ENCODE results near the gene HOXA4. TPM values are rescaled to one million over a fixed set of nuclear protein-coding genes. Genes with fewer than 3 reads are reported as not detected.
A peak's percentile ranks its signal among the peaks of the same experiment; 100 is the strongest.

Gene HOXA4
- total RNA-seq, 1 experiment from 2014 or later, result 4.8 TPM

GRCh38 chr7:27176962-27177794 lies 46.6 kb upstream of the HOXA4 start:
- Mint-ChIP-seq H3K4me3 (ENCODE audit: unreplicated experiment) (no peak overlapping the region), H3K9me3 (ENCODE audit: unreplicated experiment) (no peaks in the 10 kb centered on the region), H3K4me1 (ENCODE audit: low read depth, unreplicated experiment) (peaks cover 2% of the 10 kb centered on the region), H3K27ac (ENCODE audit: unreplicated experiment) (no peak overlapping the region), H3K36me3 (ENCODE audit: insufficient read depth, unreplicated experiment) (peaks cover 2% of the 10 kb centered on the region), H3K27me3 (ENCODE audit: insufficient read depth, unreplicated experiment) (no peaks in the 10 kb centered on the region)
- H3K4me1 ChIP-seq, result peaks cover 8% of the 10 kb centered on the region
- no TSS peak for BruUV-seq (replicated peaks)
- CTCF ChIA-PET, result no interaction called here
- DNase-seq, result peak in 1 of 2 experiments; percentile 16
- peaks cover 2% of the 10 kb centered on the region for H3K27me3 ChIP-seq (replicated peaks; ENCODE audit: control insufficient read depth, insufficient read depth, low read length)
- no peak overlapping the region for H3K4me3 ChIP-seq (ENCODE audit: low read depth, low read length)
- intact Hi-C loops (cut with micrococcal nuclease; ENCODE audit: unreplicated experiment), result no loop called here
- no peaks in the 10 kb centered on the region for H3K36me3 ChIP-seq (ENCODE audit: control insufficient read depth, insufficient read depth, low read length)
- no peak for TF ChIP-seq CTCF (IDR thresholded peaks at IDR 0.05; ENCODE audit: insufficient read depth in 1 of 2, low read depth in 1 of 2, low read length in 1 of 2, severe bottlenecking in 1 of 2, unreplicated experiment in 1 of 2)
- no peaks in the 10 kb centered on the region for H3K9me3 ChIP-seq
- POLR2A ChIA-PET, result no interaction called here

GRCh38 chr7:27176524-27176845 lies 45.9 kb upstream of the HOXA4 start:
- H3K4me3 Mint-ChIP-seq (ENCODE audit: unreplicated experiment), result no peak overlapping the region
- Histone ChIP-seq H3K27me3 (replicated peaks; ENCODE audit: control insufficient read depth, insufficient read depth, low read length) (peaks cover 2% of the 10 kb centered on the region), H3K9me3 (no peaks in the 10 kb centered on the region), H3K36me3 (ENCODE audit: control insufficient read depth, insufficient read depth, low read length) (no peaks in the 10 kb centered on the region), H3K4me3 (ENCODE audit: low read depth, low read length) (no peak overlapping the region), H3K4me1 (peaks cover 8% of the 10 kb centered on the region)
- peak in 1 of 2 experiments; percentile 22 for DNase-seq
- POLR2A ChIA-PET, result no interaction called here
- H3K36me3 Mint-ChIP-seq (ENCODE audit: insufficient read depth, unreplicated experiment), result peaks cover 9% of the 10 kb centered on the region
- CTCF ChIA-PET, result no interaction called here
- no peaks in the 10 kb centered on the region for H3K9me3 Mint-ChIP-seq (ENCODE audit: unreplicated experiment)
- H3K4me1 Mint-ChIP-seq (ENCODE audit: low read depth, unreplicated experiment), result peaks cover 9% of the 10 kb centered on the region
- no peaks in the 10 kb centered on the region for H3K27me3 Mint-ChIP-seq (ENCODE audit: insufficient read depth, unreplicated experiment)
- BruUV-seq (replicated peaks), result no TSS peak
- TF ChIP-seq CTCF (IDR thresholded peaks at IDR 0.05; ENCODE audit: insufficient read depth in 1 of 2, low read depth in 1 of 2, low read length in 1 of 2, severe bottlenecking in 1 of 2, unreplicated experiment in 1 of 2), result no peak
- intact Hi-C loops (cut with micrococcal nuclease; ENCODE audit: unreplicated experiment), result no loop called here
- H3K27ac Mint-ChIP-seq (ENCODE audit: unreplicated experiment), result no peak overlapping the region

DNA sequence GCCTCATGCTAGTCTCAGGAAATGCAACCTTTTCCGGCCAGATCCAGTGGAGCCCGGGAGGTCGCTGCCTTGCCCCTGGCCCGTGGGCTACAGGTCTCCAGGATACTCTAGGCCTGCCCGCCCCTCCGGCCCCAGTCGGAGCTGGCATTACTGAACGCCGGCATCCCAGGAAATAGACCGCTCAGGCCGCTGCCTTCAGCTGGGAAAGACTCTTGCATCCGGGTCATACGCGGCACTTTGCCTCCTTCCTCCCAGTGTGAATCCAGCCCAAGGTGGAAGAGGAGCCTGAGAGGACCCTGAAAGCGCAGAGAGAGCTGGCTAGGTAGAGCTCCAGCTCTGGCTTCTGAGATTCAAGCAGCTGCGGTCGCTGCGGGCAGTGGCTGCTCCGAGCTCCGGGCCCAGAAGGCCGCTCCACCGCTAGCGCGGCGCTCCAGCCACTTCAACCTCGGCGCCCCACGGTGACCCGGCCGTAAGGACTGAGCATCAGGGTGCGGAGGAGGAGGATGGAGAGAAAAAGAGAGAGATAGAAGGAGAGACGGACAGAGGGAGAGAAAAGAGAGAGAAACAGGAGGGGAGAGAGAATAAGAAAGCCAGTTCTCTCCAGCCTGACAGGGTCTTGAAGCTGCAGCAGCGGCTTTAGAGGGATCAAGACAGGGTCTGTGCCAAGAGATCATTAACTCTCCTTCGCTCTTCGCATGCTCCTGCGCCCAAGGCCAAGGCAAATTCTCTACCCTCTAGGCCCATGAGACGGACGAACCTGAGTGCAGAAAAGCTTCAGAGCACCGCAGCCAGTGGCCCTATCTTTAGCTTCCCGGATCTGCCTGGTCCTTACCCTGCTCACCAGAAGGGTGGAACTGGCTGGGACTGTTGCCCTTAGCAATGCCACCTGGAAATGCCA lies 45.3 kb upstream of the HOXA4 start:
- no peak overlapping the region for H3K27ac Mint-ChIP-seq (ENCODE audit: unreplicated experiment)
- ChIA-PET CTCF (interaction anchor here (0.8 kb wide), 1 partner anchor 10 kb away, joined by 3 read pairs; no protein-coding TSS in a partner anchor), POLR2A (no interaction called here)
- peaks cover 10% of the 10 kb centered on the region for H3K36me3 Mint-ChIP-seq (ENCODE audit: insufficient read depth, unreplicated experiment)
- peak in 1 of 2 experiments; percentile 26 for DNase-seq
- Histone ChIP-seq H3K27me3 (replicated peaks; ENCODE audit: control insufficient read depth, insufficient read depth, low read length) (peaks cover 2% of the 10 kb centered on the region), H3K36me3 (ENCODE audit: control insufficient read depth, insufficient read depth, low read length) (no peaks in the 10 kb centered on the region), H3K9me3 (no peaks in the 10 kb centered on the region), H3K4me1 (peaks cover 8% of the 10 kb centered on the region), H3K4me3 (ENCODE audit: low read depth, low read length) (no peak overlapping the region)
- TF ChIP-seq CTCF (IDR thresholded peaks at IDR 0.05; ENCODE audit: insufficient read depth in 1 of 2, low read depth in 1 of 2, low read length in 1 of 2, severe bottlenecking in 1 of 2, unreplicated experiment in 1 of 2), result no peak
- intact Hi-C loops (cut with micrococcal nuclease; ENCODE audit: unreplicated experiment), result no loop called here
- no peak overlapping the region for H3K4me3 Mint-ChIP-seq (ENCODE audit: unreplicated experiment)
- H3K4me1 Mint-ChIP-seq (ENCODE audit: low read depth, unreplicated experiment), result peaks cover 11% of the 10 kb centered on the region
- H3K9me3 Mint-ChIP-seq (ENCODE audit: unreplicated experiment), result no peaks in the 10 kb centered on the region
- H3K27me3 Mint-ChIP-seq (ENCODE audit: insufficient read depth, unreplicated experiment), result no peaks in the 10 kb centered on the region
- no TSS peak for BruUV-seq (replicated peaks)

Data from Caco-2 (cell line).